ENCODE data around the gene C5orf46.
A peak's percentile ranks its signal among the peaks of the same experiment; 100 is the strongest.
"Not testable (repeated sequence)": the region's sequence is repeated elsewhere in the genome, so short reads cannot be mapped to it uniquely, and the experiment has no call there.

C5orf46 gene

GRCh38 chr5:147906326-147907095, at the start of gene C5orf46:
Gene C5orf46 (minus strand): TSS chr5:147906538. CDS start chr5:147906501, 37 bp downstream.
- ChIA-PET POLR2A (no interaction called here), CTCF (no interaction called here)
- no peak for DNase-seq (ENCODE audit: low read depth, low spot score)
- no peak within 1 kb of the TSS for H3K4me3 ChIP-seq (ENCODE audit: low read depth, low read length)
- TF ChIP-seq CTCF (IDR thresholded peaks at IDR 0.05; ENCODE audit: insufficient read depth, low read length, missing control alignments), result no peak

- no peak for DNase-seq (ENCODE audit: low read depth, low spot score)
- ChIA-PET POLR2A (no interaction called here), CTCF (no interaction called here)
- H3K4me3 ChIP-seq (ENCODE audit: low read depth, low read length), result no peak overlapping the region
- no peak for TF ChIP-seq CTCF (IDR thresholded peaks at IDR 0.05; ENCODE audit: insufficient read depth, low read length, missing control alignments)
These were observed 48.6 kb upstream of the C5orf46 start for GRCh38 chr5:147954971-147955370.

GRCh38 chr5:147949711-147950573, 43.6 kb upstream of the C5orf46 start:
- CTCF ChIA-PET, result interaction anchor here (1.0 to 2.8 kb wide), 4 partner anchors 8 to 782 kb away, joined by 3 to 18 read pairs (median 4); no protein-coding TSS in a partner anchor
- POLR2A ChIA-PET, result no interaction called here
- DNase-seq (ENCODE audit: low read depth, low spot score), result peak; percentile 10
- peak; percentile 46 for TF ChIP-seq CTCF (IDR thresholded peaks at IDR 0.05; ENCODE audit: insufficient read depth, low read length, missing control alignments)
- no peak overlapping the region for H3K4me3 ChIP-seq (ENCODE audit: low read depth, low read length)

- DNase-seq (ENCODE audit: low read depth, low spot score); H3K4me3 ChIP-seq (ENCODE audit: low read depth, low read length); POLR2A ChIA-PET: not testable (repeated sequence)
- CTCF ChIA-PET, result interaction anchor here (2.8 kb wide), 1 partner anchor 784 kb away, joined by 18 read pairs; no protein-coding TSS in a partner anchor
These were observed 40.4 kb upstream of the C5orf46 start for GRCh38 chr5:147946658-147947274.

GRCh38 chr5:147939431-147940114, 33.2 kb upstream of the C5orf46 start:
- ChIA-PET POLR2A (no interaction called here), CTCF (no interaction called here)
- no peak overlapping the region for H3K4me3 ChIP-seq (ENCODE audit: low read depth, low read length)
- no peak for TF ChIP-seq CTCF (IDR thresholded peaks at IDR 0.05; ENCODE audit: insufficient read depth, low read length, missing control alignments)
- no peak for DNase-seq (ENCODE audit: low read depth, low spot score)

GRCh38 chr5:147935032-147935431, 28.7 kb upstream of the C5orf46 start:
- H3K4me3 ChIP-seq (ENCODE audit: low read depth, low read length), result no peak overlapping the region
- POLR2A ChIA-PET, result no interaction called here
- no peak for DNase-seq (ENCODE audit: low read depth, low spot score)
- CTCF ChIA-PET, result interaction anchor here (1.4 to 2.0 kb wide), 2 partner anchors 49 to 77 kb away, joined by 4 to 8 read pairs; no protein-coding TSS in a partner anchor
- TF ChIP-seq CTCF (IDR thresholded peaks at IDR 0.05; ENCODE audit: insufficient read depth, low read length, missing control alignments), result no peak

Measured in AG04449 (cell line).